Stimulated activated CD4-positive, alpha-beta T cell treated with anti-CD3 and anti-CD28 coated beads, Interleukin-15, amount 100 ng/mL, for 1 hour (primary cell): ENCODE data around the gene ITIH3.

Source experiments
- DNase-seq, 2 donors: peaks; one replicate each; pipeline ENCODE4 v3.0.0-alpha.2; 2020; ENCODE audit warnings: low read depth in 1 of 2, low spot score in 1 of 2

Gene ITIH3

DNA sequence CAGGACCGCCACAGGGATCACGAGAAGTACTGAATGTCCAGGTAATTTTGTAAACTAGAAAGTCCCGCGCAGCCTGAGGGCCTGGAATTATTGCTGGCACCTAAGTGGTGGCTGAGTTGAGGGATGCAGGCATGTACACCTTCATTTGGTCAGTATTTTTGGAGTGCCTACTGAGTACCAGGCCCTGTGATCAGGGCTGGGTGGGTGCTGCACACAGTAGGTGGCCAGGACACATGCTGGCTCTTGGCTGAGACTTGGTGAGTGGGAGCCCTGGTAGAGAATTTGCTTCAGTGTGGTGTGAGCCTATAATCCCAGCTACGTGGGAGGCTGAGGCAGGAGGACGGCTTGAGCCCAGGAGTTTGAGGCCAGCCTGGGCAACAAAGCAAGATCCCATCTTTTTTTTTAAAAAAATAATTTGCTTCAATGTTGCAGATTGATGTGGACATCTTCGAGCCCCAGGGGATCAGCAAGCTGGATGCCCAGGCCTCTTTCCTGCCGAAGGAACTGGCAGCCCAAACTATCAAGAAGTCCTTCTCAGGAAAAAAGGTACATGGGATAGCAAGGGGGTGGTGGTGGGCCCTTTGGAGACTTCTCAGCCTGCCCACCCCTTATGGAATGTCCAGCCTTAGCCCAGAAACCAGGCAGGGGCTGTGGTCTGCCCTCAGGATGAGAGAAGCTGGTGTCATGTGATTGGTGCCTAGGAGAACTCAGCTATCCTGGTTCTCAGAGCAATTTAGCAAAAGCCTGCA, 14.6 kb upstream of the ITIH3 start:
- no peak for DNase-seq

DNA sequence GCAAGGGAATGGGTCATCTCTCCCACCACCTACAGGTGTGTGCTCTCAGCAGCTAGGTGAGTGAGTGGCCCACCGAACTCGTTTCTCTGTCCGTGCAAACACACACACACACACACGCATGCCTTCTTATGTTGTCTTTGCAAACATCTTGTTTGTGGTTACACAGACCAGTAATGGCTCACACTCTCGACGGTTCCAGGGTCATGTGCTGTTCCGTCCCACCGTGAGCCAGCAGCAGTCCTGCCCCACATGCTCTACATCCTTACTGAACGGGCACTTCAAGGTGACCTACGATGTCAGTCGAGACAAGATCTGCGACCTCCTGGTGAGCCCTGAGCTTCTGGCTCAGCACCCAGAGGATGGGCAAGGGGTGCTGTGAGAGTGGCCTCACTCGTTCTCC, 12.9 kb upstream of the ITIH3 start:
- DNase-seq = no peak

DNA sequence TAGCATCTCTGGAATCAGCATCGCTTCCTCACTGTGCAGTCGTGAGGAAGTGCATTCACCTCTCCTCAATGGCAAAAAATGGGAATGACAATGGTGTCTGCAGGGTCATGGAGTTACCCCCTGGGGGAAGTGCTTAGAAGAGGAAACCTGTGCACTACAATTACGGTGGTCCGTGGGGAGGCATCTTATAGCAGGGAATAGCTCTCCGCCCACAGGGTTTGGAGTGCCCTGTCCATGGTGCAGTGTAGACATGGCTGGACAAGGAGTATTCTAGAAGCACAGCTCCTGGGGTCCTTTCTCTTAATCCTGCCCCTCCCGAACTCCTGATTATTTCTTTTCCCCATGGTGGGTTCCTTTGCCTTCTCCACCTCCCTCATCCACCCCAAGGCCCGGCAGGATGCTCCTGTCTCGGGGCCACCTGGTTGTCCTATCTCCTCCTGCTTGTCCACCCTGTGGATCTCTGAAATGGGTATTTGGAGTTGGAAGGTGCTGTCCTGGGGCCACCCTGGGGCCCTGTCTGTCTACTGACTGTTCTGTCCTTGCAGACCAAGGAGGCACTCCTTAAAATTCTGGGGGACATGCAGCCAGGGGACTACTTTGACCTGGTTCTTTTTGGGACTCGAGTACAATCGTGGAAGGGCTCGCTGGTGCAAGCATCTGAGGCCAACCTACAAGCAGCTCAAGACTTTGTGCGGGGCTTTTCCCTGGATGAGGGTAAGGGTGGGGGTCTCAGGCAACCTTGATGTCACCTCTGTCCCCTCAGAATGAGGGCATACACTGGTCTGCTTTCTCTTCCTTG, 12.0 kb upstream of the ITIH3 start:
- no peak for DNase-seq

DNA sequence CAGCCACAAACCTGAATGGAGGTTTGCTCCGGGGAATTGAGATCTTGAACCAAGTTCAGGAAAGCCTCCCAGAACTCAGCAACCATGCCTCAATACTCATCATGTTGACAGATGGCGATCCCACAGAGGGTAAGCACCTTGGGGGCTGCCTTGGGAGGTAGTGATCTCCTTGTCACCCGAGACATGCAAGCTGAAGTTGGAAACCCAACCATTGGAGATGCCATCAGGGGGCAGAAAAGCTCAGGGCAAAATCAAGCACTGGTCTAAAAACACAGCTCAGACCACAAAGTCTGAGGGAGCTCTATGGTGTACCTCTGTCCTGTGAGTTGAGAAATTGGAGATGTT, 11.4 kb upstream of the ITIH3 start:
- DNase-seq = no peak

DNA sequence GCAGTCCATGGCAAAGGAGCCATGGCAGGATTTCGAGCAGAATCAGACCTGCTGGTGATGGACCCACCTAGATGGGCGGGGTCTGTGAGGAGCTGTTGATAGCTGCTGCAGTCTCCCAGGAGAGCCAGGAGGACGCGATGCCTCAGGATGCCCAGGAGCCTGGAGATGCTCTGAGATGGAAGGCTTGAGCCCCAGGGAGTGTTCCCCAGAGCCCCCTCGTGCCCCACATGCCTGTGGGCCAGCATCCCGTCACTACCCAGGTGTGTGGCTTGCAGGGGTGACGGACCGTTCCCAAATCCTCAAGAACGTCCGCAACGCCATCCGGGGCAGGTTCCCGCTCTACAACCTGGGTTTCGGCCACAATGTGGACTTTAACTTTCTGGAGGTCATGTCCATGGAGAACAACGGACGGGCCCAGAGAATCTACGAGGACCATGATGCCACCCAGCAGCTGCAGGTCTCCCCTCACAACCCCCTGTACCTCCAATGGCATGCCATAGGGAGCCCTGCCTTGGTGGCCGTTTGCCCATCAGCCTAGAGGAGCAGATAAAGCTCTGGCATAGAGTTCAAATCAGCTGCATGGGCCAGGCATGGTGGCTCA, 10.5 kb upstream of the ITIH3 start:
- no peak for DNase-seq

DNA sequence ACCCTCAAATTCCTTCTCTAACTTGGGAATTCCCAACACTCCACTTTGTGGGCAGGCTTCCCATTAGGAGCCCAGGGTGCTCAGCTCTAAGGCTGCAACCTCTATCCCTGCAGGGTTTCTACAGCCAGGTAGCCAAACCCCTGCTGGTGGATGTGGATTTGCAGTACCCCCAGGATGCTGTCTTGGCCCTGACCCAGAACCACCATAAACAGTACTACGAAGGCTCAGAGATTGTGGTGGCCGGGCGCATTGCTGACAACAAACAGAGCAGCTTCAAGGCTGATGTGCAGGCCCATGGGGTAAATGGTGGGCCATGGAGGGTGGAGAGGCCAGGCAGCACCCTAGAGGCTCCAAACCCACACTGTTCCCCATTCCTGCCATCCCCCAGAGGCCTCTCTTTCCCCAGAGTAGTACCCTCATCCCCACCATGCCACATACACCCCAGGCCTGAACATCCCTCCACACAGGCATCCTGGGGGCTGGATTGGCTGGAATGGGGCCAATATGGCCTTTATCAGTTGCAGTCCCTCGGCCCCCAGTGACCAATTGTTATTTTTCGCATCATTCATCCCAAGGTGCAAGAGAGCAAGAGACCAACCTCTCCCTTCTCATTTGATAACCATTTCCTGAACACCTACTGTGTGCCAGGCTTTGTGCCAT, 9.5 kb upstream of the ITIH3 start:
- DNase-seq = no peak

DNA sequence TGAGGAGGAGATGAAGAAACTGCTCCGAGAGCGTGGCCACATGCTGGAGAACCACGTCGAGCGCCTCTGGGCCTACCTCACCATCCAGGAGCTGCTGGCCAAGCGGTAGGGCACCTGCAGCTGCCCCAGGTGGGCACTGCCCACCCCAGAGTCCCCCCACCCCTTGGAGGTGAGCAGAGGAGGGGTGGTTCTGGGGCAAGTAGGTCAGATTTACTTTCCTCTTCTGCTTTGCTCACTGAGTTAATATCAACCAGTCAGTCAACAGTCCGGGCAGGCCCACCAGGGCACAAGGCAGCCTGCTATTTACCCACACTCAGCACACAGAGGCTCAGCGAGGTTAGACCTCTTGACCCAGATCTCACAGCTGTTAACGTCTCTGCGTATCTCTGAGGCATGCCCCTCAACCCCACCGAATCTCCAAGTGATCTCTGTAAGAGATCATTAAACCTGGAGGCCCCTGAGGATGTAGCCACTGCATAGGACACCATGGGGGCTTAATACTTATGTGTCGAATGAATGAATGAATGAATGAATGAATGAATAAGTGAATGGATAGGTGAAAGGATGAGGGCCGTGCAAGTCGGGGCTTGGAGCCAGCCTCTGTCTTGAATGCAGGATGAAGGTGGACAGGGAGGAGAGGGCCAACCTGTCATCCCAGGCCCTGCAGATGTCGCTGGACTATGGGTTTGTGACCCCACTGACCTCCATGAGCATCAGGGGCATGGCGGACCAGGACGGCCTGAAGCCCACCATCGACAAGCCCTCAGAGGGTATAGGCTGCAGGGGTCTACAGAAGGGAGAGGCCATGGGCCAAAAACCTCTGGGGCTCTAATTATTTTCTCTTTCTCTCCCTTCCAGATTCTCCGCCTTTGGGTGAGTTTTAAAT, 8.0 kb upstream of the ITIH3 start:
- no peak for DNase-seq

DNA sequence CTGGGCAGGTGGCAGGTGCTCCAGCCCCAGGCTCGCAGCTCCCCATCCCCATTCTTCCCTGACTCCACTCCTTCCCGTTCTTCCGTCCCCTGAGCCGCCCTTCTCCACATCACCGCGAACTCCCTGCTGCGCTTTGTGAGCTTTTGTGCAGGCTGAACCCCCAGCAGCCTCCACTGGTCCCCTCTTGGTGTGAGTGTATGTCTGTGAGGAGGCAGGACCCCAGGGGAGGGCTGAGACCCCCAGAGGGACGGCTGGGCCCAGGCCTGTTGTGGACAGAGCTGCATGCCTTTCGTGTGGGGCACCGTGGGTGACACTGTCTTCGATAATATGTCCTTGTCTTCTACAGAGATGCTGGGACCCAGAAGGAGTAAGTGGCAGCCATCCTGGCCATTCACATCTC, 7.3 kb upstream of the ITIH3 start:
- DNase-seq = no peak

DNA sequence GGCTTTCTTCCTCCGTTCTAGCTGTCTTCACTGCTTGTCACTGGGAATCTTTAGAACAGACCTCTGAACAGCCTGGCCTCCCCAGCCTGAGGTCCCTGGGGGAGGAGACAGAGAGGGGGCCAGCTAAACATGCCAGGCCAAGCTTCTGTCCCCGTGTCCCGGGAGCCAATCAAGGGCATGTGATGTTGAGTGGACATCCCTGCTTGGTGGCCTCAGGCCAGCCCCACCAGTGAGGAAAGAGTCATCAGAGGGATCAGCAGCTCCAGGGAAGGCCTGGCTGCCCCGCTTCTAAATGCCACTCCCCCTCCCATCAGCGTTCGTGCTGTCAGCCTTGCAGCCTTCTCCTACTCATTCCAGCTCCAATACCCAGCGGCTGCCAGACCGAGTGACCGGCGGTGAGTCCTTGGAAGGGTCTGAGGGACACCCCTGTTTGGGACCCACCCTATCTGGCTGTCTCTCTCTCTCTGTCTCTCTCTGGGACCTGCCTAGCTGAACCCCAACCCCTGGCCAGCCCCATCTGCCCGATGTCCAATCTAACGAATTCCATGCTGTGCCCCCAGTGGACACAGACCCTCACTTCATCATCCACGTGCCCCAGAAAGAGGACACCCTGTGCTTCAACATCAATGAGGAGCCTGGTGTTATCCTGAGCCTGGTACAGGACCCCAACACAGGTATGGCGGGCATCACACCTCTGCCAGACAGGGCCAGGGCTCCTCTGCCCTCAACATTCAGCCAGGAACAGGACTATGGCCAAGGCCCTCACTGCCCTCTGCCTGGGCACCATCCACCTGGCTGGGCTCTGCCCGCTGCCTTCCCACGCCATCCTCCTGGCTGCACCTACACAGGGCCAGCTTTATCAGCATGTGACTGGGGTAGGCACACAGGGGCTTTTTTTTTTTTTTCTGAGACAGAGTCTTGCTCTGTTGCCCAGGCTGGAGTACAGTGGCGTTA, 6.6 kb upstream of the ITIH3 start:
- DNase-seq = no peak

DNA sequence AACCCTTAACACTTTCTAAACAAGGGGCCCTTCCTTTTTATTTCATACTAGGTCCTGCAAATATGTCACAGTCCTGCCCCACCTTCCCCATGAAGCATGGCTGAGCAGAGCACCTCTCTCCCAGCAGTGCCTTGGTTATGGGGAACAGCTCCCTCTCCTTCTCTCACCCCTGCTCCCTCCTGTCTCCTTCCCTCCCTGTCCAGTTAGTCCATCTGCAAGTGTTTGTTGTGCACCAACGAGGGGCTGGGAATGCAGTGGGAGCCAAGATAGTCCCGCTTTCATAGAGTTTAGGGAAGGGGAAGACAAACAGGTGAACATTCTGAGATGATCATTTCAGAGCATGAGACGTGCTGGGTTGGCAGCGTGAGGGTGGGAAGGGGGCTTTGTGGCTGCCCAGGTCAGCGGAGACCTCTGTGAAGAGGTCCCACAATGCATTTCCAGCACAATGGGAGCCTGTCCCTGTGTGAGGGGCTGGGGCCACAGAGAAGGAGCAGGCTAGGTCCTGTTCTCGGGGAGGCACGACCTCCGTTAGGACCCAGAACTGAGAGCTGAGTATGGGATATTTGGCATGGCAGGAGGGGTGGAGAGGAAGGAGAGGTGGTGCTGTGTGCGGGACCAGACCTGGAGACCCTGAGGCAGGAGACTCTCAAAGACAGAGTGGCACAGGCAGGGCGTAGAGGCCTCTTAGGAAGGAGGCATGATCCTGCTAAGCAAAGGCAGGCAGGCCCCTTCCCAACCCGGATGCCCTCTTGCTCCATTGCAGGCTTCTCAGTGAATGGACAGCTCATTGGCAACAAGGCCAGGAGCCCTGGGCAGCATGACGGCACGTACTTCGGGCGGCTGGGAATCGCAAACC, 5.5 kb upstream of the ITIH3 start:
- DNase-seq = no peak

DNA sequence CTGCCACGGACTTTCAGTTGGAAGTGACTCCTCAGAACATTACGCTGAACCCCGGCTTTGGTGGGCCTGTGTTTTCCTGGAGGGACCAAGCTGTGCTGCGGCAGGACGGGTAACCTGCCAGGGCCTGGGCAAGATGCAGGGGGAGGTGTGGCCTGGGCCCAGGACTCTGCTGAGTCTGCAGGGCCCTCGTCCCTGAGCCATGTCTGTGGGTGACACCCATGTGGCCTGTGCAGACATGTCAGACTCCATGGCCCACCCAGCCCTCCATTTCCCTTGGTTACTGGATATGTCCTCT, 4.9 kb upstream of the ITIH3 start:
- no peak for DNase-seq

DNA sequence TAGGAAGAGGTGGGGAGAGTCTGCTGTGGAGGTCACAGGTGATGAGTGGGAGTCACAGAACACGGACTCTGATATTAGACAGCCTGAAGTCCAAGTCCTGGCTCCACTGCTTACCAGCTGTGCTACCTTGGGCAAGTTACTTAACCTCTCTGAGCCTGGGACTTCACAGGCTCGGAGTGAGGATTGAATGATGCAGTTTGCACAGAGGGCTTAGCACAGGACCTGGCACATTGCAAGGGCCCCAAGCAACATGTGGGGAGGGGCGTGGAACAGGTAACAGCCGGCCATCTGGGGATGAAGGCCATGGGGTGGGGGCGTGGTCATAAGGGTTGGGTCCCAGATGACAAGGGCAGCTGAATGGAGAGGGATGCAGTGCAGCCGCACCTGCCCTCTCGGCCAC, 4.3 kb upstream of the ITIH3 start:
- no peak for DNase-seq

DNA sequence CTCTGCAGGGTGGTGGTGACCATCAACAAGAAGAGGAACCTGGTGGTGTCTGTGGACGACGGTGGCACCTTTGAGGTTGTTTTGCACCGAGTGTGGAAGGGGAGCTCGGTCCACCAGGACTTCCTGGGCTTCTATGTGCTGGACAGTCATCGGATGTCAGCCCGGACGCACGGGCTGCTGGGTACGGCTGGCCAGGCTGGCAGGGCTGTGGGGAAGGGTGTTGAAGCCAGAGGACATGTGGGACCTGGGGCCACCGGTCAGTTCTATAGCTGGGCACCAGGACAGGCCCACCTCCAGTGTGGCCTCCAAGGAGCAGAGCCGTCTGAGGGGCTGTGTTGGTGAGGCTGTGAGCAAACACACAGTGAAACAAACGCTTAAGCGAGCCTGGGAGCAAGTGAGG, 3.9 kb upstream of the ITIH3 start:
- DNase-seq = no peak

DNA sequence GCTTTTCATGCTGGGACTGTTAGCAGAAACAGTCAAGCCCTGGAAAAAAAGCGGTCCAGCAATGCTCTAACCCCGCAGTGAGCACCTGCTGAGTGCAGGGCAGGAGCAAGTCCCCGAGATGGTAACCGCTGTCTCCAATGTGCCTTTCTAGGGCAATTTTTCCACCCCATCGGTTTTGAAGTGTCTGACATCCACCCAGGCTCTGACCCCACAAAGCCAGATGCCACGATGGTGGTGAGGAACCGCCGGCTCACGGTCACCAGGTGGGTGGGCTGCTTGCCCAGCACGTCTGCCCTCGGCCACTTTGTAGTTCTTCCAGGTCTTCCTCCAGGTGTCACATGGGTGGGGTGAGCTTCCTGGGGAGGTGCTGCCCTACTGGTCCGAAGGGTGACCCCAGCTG, 3.2 kb upstream of the ITIH3 start:
- DNase-seq = no peak

DNA sequence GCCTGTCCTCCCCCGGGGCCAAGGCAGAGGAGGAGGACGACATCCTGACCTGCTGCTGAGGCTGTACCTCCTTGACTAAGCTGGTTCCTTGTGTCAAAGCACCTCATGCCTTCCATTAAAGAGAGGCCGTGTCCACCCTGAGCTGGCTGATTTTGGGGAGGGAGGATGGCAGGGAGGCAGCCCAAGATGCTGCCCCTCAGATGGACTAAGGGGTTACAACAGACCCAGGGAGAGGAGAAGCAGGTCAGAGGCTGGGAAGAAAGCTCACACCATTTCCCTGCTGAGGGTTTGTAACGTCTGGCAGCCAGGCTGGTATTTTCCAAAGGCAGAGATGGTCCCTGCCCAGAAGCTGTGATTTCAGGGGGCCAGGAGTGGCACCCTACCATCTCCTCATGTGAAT, 2.7 kb upstream of the ITIH3 start:
- DNase-seq = no peak

DNA sequence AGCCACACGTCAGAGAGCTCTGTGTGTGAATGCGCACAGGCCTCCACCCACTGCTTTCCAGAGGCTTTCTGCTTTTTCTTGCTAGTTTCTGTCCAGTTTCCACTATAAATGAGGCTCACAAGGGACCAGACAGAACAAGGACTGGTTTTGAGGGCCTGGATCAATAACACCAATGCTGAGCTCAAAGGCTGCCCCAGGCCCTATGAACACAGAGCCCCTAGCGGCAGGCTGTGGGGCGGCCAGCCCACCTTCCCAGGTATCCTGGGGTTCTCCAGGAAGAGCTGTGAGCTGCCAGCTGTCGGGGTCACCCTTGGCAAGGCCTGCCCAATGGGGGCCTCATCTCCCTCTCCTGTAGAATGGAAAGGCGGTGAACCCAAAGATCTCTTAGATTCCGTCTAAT, 2.2 kb upstream of the ITIH3 start:
- DNase-seq = no peak

DNA sequence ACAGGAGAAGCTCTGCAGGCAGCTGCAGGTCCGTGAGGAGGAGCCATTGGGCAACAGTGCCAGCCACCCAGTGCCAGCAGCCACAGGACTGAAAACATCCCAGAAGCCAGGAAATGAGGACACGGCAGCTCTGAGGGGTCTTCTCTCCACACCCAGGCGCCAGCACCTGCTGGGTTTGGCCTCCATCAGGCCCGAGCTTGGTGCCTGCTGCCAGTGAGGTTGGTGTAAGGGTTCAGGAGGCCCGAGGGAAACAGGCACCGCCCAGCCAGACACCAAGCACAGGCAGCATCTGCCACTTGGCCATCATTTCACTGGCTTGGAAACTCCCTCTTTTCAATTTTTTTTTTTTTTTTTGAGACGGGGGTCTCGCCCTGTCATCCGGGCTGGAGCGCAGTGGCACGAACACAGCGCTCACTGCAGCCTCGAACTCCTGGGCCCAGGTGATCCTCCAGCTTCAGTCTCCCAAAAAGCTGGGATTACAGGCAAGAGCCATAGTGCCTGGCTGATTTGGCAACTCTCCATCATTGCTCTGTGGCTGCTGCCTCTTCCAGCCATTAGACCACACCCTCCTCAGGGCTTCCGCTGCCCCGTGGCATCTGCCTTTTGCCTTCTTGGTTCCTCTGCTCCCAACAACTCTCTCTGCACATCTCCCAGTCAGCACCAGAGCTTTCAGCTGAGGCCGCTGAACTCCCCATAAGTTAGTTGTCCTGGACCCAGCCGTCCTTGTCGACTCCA, 1.5 kb upstream of the ITIH3 start:
- no peak for DNase-seq
